CD4-positive, alpha-beta T cell (primary cell): ENCODE measurements around the gene ARG1. TPM values are rescaled to one million over a fixed set of nuclear protein-coding genes. Genes with fewer than 3 reads are reported as not detected.

Source experiments
- ATAC-seq: fragments of 200-7000 bp; cut with Tn5 transposase; one replicate; pipeline ENCODE4 v1.10.0; 2022; ENCODE audit warnings: mild to moderate bottlenecking; ENCODE audit not compliant: poor library complexity
- CTCF ChIA-PET: fragments of 350-600 bp; sonication (Branson Sonifier 250); formaldehyde crosslinking; loops from one replicate; lab custom pipeline; 2021; ENCODE audit warnings: antibody characterized with exemption, inconsistent platforms; lab: Charles Lee
- POLR2A ChIA-PET: fragments of 350-600 bp; sonication (Branson Sonifier 250); formaldehyde crosslinking; loops from one replicate; lab custom pipeline; 2021; ENCODE audit warnings: antibody characterized with exemption, inconsistent platforms; lab: Charles Lee
- DNase-seq, 14 experiments: peaks; one replicate each; pipeline ENCODE4 v3.0.0-alpha.2; 2013 to 2020; ENCODE audit warnings: mixed read lengths in 2 of 14
- H3K27ac ChIP-seq, 2 donors: one replicate each; pipeline versions ENCODE4 v1.5.1 to v1.7.0; 2013; ENCODE audit warnings: low read length in 2 of 2, low read depth in 1 of 2, mild to moderate bottlenecking in 1 of 2
- H3K27me3 ChIP-seq, 2 experiments: 1 replicate in 1 of 2; 2 replicates in 1 of 2; pipeline versions ENCODE4 v1.6.1 to v1.7.0; 2013; ENCODE audit warnings: low read length in 2 of 2, control low read depth in 1 of 2, mild to moderate bottlenecking in 1 of 2, moderate library complexity in 1 of 2; ENCODE audit not compliant: insufficient read depth in 2 of 2, control insufficient read depth in 1 of 2
- H3K36me3 ChIP-seq: one replicate; pipeline ENCODE4 v1.6.1; 2013; ENCODE audit warnings: low read length, control low read depth; ENCODE audit not compliant: insufficient read depth
- H3K4me1 ChIP-seq: one replicate; pipeline ENCODE4 v1.6.1; 2013; ENCODE audit warnings: low read length, control low read depth; ENCODE audit not compliant: insufficient read depth
- H3K4me3 ChIP-seq: one replicate; pipeline ENCODE4 v1.5.1; 2013; ENCODE audit warnings: mild to moderate bottlenecking, low read length, moderate library complexity
- H3K9me3 ChIP-seq, 2 experiments: 1 replicate in 1 of 2; 2 replicates in 1 of 2; pipeline versions ENCODE4 v1.6.1 to v1.7.0; 2013; ENCODE audit warnings: low read length in 2 of 2, mild to moderate bottlenecking in 2 of 2, control low read depth in 1 of 2, moderate library complexity in 1 of 2; ENCODE audit not compliant: control insufficient read depth in 1 of 2, insufficient read depth in 1 of 2
- H3K27ac Mint-ChIP-seq: one replicate; pipeline ENCODE4 v1.8.0; 2020; ENCODE audit warnings: mixed read lengths
- H3K27me3 Mint-ChIP-seq: one replicate; pipeline ENCODE4 v1.8.0; 2021; ENCODE audit warnings: mixed read lengths
- H3K36me3 Mint-ChIP-seq: one replicate; pipeline ENCODE4 v1.8.0; 2021; ENCODE audit warnings: low read depth, mixed read lengths
- H3K4me1 Mint-ChIP-seq: one replicate; pipeline ENCODE4 v1.8.0; 2021; ENCODE audit warnings: low read depth, mixed read lengths
- H3K4me3 Mint-ChIP-seq: one replicate; pipeline ENCODE4 v1.8.0; 2020; ENCODE audit warnings: mild to moderate bottlenecking, mixed read lengths
- H3K9me3 Mint-ChIP-seq: one replicate; pipeline ENCODE4 v1.8.0; 2020; ENCODE audit warnings: mixed read lengths
- CTCF ChIP-seq: fragments of 200-600 bp; IDR thresholded peaks from one replicate; pipeline ENCODE4 v1.8.0; 2022; ENCODE audit warnings: antibody characterized with exemption, mild to moderate bottlenecking
- intact Hi-C, 2 experiments: fragments of 100-400 bp; cut with DNase I in 1 of 2; cut with micrococcal nuclease in 1 of 2; formaldehyde crosslinking; loops; one replicate each; pipeline versions ENCODE4 v1.15.1 to v1.9.0; 2023 to 2025; cut with DNase I, micrococcal nuclease
- total RNA-seq, 174 experiments: library from RNA in 2 of 174; stranded (reverse) in 2 of 174; gene quantifications; one replicate each; pipeline ENCODE4 v1.2.3 and lab custom pipeline; 2021 to 2026

ARG1 gene
- total RNA-seq, 2 experiments from 2014 or later: 0.36 to 0.50 TPM

- Histone ChIP-seq H3K27me3 (no peaks in the 10 kb centered on the region), H3K4me3 (no peak overlapping the region), H3K36me3 (peaks cover 8% of the 10 kb centered on the region), H3K27ac (no peak overlapping the region), H3K9me3 (no peaks in the 10 kb centered on the region), H3K4me1 (no peaks in the 10 kb centered on the region)
- intact Hi-C loops: no loop called here
- Mint-ChIP-seq H3K4me3 (no peak overlapping the region), H3K4me1 (peaks cover 7% of the 10 kb centered on the region), H3K27ac (no peak overlapping the region), H3K9me3 (no peaks in the 10 kb centered on the region), H3K36me3 (peaks cover 36% of the 10 kb centered on the region), H3K27me3 (no peaks in the 10 kb centered on the region)
- TF ChIP-seq CTCF: no peak
- POLR2A ChIA-PET: no interaction called here
- no peak for ATAC-seq
- CTCF ChIA-PET: no interaction called here
- no peak for DNase-seq
These were observed 4.3 kb upstream of the ARG1 start for GRCh38 chr6:131568726-131569125.

- POLR2A ChIA-PET: no interaction called here
- H3K36me3 Mint-ChIP-seq: peaks cover 70% of the 10 kb centered on the region
- ATAC-seq: no peak
These were observed 1.1 kb downstream of the ARG1 start for GRCh38 chr6:131574133-131574532.

GRCh38 chr6:131574686-131575085 lies 1.7 kb downstream of the ARG1 start:
- Mint-ChIP-seq H3K4me3 (no peak overlapping the region), H3K27ac (no peak overlapping the region)
- H3K27ac ChIP-seq: no peak overlapping the region

More at GRCh38 chr6:131574133-131574532, 1.1 kb downstream of the ARG1 start:
- no peak overlapping the region for H3K4me3 Mint-ChIP-seq
- H3K27me3 ChIP-seq: no peaks in the 10 kb centered on the region
- no peak for TF ChIP-seq CTCF
- intact Hi-C loops: no loop called here
- no peaks in the 10 kb centered on the region for H3K9me3 ChIP-seq
- no peaks in the 10 kb centered on the region for H3K4me1 ChIP-seq
- H3K36me3 ChIP-seq: peaks cover 20% of the 10 kb centered on the region
- CTCF ChIA-PET: no interaction called here
- no peaks in the 10 kb centered on the region for H3K27me3 Mint-ChIP-seq
- H3K27ac ChIP-seq: no peak overlapping the region
- no peak for DNase-seq
- no peak overlapping the region for H3K27ac Mint-ChIP-seq
- no peaks in the 10 kb centered on the region for H3K9me3 Mint-ChIP-seq
- H3K4me1 Mint-ChIP-seq: peaks cover under 1% of the 10 kb centered on the region
- no peak overlapping the region for H3K4me3 ChIP-seq

More at GRCh38 chr6:131574686-131575085, 1.7 kb downstream of the ARG1 start:
- ChIA-PET CTCF (no interaction called here), POLR2A (no interaction called here)
- no peaks in the 10 kb centered on the region for H3K4me1 ChIP-seq
- TF ChIP-seq CTCF: no peak
- no peaks in the 10 kb centered on the region for H3K27me3 ChIP-seq
- no peaks in the 10 kb centered on the region for H3K27me3 Mint-ChIP-seq
- H3K9me3 Mint-ChIP-seq: no peaks in the 10 kb centered on the region
- intact Hi-C loops: no loop called here
- no peaks in the 10 kb centered on the region for H3K9me3 ChIP-seq
- H3K36me3 Mint-ChIP-seq: peaks cover 74% of the 10 kb centered on the region
- DNase-seq: no peak
- ATAC-seq: no peak
- no peak overlapping the region for H3K4me3 ChIP-seq
- no peaks in the 10 kb centered on the region for H3K4me1 Mint-ChIP-seq
- H3K36me3 ChIP-seq: peaks cover 20% of the 10 kb centered on the region
